ENCODE measurements around the gene SPSB3.

Gene SPSB3

DNA sequence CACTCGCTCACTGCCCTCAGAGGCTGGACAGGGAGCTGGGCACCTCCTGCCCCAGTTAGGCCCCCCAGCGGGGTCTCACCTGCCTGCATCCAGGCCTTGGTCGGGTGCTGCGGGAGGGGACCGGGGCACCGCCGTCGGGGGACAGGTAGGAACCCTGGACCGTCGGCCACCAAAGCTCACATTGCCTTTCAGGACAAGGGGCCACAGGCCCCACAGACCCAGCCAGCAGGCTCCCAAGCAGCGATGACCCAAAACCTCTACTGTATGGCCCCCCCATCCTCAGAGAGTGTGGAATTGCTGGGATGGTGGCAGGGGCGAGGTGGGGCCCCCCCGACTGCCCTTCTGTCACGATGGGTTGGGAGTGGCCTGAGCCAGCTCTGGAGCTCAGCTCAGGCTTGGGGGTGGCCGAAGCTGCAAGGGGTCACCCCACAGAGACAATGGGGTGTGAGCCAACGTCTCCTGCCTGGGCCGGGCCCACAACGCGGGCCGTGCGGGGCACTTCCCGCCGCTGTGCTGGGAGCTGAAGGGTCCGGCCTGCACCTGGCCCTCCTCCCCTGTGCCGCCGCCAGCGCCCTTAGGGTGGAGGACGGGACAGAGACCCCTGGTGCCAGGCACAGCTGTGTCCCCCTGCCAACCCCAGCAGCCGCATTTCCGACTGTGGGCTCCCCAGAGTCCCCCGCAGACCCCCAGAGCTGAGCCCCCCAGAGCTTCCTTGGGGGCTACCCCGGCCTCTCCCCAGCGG lies 10.6 kb upstream of the SPSB3 start:
- H3K4me3 ChIP-seq = no peak overlapping the region
- no peak overlapping the region for H3K27ac ChIP-seq
- no peak for TF ChIP-seq CTCF (IDR thresholded peaks at IDR 0.05)
- DNase-seq (ENCODE audit: low spot score) = no peak

GRCh38 chr16:1791943-1792812 lies 9.8 kb upstream of the SPSB3 start:
- no peak for TF ChIP-seq CTCF (IDR thresholded peaks at IDR 0.05)
- Histone ChIP-seq H3K4me3 (no peak overlapping the region), H3K27ac (no peak overlapping the region)
- DNase-seq (ENCODE audit: low spot score) = no peak

DNA sequence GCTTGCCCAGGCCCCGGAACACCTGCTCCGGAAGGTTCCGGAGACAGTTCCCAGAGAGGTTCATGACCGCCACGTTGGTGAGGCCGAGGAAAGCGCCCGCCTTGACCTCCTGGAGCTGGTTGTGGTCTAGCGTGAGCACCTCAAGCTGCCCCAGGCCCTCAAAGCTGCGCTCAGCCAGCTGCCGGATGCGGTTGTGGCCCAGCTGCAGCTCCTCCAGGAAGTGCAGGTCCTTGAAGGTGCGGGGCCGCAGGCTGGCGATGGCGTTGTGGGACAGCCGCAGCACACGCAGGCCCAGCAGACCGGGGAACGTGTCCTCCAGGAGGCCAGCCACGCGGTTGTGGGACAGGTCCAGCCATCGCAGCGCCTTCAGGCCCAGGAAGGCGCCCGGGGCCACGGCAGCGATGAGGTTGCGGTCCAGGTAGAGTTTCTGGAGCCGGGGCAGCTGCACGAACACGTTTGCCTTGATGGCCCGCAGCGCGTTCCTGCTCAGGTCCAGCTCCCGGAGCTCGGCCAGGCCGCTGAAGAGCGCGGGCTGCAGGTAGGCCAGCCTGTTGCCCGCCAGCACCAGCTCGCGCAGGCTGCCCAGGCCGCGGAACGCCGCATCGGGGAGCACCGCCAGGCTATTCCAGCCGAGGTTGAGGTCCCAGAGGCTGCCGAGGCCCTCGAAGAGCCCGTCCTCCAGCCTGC lies 9.0 kb upstream of the SPSB3 start:
- no peak for DNase-seq (ENCODE audit: low spot score)
- no peak overlapping the region for H3K27ac ChIP-seq
- H3K4me3 ChIP-seq = no peak overlapping the region
- no peak for TF ChIP-seq CTCF (IDR thresholded peaks at IDR 0.05)

DNA sequence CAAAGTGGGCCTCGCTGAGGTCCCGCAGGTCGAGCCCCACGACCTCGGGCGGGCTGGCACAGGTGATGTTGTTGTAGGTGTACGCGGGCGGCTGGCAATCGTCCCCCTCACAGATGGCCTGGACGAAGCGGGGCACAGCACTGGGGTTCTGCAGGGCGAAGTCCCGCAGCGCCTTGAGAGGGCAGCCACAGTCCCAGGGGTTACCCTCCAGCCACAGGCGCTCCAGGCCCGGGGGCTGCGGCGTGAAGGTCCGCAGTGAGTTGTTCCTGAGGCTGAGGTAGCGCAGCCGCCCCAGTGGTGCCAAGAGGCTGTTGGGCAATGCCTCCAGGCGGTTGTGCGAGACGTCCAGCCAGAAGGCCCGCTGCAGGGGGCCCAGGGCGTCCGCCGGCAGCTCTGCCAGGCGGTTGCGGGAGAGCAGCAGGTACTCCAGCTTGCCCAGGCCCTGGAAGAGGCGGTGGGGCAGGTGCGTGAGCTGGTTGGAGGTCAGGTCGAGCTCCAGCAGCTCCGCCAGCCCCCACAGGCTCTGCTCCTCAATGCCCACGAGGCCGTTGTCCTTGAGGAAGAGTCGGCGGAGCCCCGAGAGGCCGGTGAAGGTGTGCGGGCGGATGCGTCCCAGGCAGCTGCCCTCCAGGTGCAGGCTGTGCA lies 8.4 kb upstream of the SPSB3 start:
- no peak for DNase-seq (ENCODE audit: low spot score)
- no peak overlapping the region for H3K27ac ChIP-seq
- TF ChIP-seq CTCF (IDR thresholded peaks at IDR 0.05) = no peak
- H3K4me3 ChIP-seq = no peak overlapping the region

GRCh38 chr16:1790261-1790610 lies 7.9 kb upstream of the SPSB3 start:
- DNase-seq (ENCODE audit: low spot score) = no peak
- Histone ChIP-seq H3K27ac (no peak overlapping the region), H3K4me3 (no peak overlapping the region)
- no peak for TF ChIP-seq CTCF (IDR thresholded peaks at IDR 0.05)

GRCh38 chr16:1789643-1790045 lies 7.3 kb upstream of the SPSB3 start:
- no peak overlapping the region for H3K4me3 ChIP-seq
- no peak for DNase-seq (ENCODE audit: low spot score)
- H3K27ac ChIP-seq = no peak overlapping the region

More at GRCh38 chr16:1789643-1790045, 7.3 kb upstream of the SPSB3 start:
- TF ChIP-seq CTCF (IDR thresholded peaks at IDR 0.05) = no peak
